Left ventricle myocardium inferior (tissue), 1 donor: Measurements from ENCODE around the gene KCNK2. TPM values are rescaled to one million over a fixed set of nuclear protein-coding genes. Genes with fewer than 3 reads are reported as not detected.

ENCODE experiments used
- DNase-seq: peaks from one replicate; pipeline ENCODE4 v3.0.0-alpha.2; 2020
- H3K27ac ChIP-seq: fragments of 200-600 bp; replicated peaks from 2 replicates; pipeline ENCODE4 v1.8.0; 2021
- H3K27me3 ChIP-seq: fragments of 200-600 bp; 2 replicates; pipeline ENCODE4 v1.8.0; 2021; ENCODE audit warnings: low read depth
- H3K36me3 ChIP-seq: fragments of 200-600 bp; 2 replicates; pipeline ENCODE4 v1.8.0; 2021
- H3K4me1 ChIP-seq: fragments of 200-600 bp; 2 replicates; pipeline ENCODE4 v1.8.0; 2021
- H3K4me3 ChIP-seq: fragments of 200-600 bp; 2 replicates; pipeline ENCODE4 v1.8.0; 2021; ENCODE audit warnings: mild to moderate bottlenecking, moderate library complexity
- H3K9me3 ChIP-seq: fragments of 200-600 bp; replicated peaks from 2 replicates; pipeline ENCODE4 v1.8.0; 2021
- intact Hi-C: fragments of 100-400 bp; cut with micrococcal nuclease; formaldehyde crosslinking; loops from one replicate; pipeline ENCODE4 v1.11.0; 2022
- long read RNA-seq: library from polyadenylated mRNA; unstranded; transcript quantifications from one replicate; pipeline ENCODE4 v2.0.0, GENCODE V29; 2021
- total RNA-seq: library from RNA; stranded (reverse); fragmentation: NEBNext Ultra II Directional; extraction: Animal tissue kit (Norgen Biotek cat#: 25700); gene quantifications from one replicate; pipeline ENCODE4 v1.2.1, GENCODE V29; 2021
- TF ChIP-seq, protein P1 (sequence below): fragments of 200-600 bp; IDR thresholded peaks from 2 replicates; pipeline ENCODE4 v1.8.0; 2021; ENCODE audit warnings: antibody characterized with exemption, mild to moderate bottlenecking, borderline replicate concordance
- donor health status: DM: no; HTN: yes; CAD: no; lungs with severe emphysema.

The KCNK2 gene, protein sequence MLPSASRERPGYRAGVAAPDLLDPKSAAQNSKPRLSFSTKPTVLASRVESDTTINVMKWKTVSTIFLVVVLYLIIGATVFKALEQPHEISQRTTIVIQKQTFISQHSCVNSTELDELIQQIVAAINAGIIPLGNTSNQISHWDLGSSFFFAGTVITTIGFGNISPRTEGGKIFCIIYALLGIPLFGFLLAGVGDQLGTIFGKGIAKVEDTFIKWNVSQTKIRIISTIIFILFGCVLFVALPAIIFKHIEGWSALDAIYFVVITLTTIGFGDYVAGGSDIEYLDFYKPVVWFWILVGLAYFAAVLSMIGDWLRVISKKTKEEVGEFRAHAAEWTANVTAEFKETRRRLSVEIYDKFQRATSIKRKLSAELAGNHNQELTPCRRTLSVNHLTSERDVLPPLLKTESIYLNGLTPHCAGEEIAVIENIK
- 0.08 TPM for total RNA-seq
- long read RNA-seq, result 0 reads

DNA sequence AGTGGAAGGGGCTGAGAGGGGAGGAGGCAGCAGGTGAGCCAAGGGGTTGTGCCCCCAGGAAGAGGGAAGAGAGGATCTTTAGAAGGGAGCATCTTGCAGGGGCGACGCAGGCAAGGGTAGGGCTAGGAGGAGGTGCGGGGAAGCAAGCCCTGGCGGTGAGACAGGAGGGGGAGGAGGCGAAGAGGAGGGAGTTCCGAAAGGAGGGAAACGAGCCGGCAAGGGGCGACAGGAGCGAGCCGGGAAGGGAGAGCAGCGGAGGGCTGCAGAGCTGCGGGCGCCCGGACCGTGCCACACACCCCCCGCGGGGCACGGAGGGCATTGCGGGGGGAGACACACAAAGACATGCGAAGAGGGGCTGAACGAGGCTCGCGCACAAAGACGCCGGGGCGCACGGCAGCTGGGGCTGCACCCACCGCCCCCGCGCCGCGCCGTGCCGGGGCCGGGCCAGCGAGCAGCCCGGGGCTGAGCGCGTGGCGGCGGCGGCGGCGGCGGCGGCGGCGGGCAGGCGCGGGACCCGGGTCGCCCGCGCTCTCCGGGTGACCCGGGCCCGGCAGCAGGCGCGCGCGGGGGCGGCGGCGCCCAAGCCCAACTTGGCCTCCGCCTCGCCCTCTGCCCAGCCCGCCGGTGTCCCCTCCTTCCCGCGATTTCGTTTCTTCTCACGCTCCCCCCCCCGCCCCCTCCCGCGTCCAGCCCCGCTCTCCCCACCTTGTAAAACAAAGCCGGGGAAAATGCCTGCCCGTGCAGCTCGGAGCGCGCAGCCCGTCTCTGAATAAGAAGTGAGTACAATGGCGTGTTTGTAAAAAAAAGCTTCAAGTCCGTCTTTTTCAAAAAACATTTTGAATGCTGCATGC is at the start of gene KCNK2:
Gene KCNK2 (plus strand): TSS at position 206 of the 851 bp plus-strand sequence. CDS start 649 bp downstream, outside the sequence.
- no peak for DNase-seq
- TF ChIP-seq, protein P1, sequence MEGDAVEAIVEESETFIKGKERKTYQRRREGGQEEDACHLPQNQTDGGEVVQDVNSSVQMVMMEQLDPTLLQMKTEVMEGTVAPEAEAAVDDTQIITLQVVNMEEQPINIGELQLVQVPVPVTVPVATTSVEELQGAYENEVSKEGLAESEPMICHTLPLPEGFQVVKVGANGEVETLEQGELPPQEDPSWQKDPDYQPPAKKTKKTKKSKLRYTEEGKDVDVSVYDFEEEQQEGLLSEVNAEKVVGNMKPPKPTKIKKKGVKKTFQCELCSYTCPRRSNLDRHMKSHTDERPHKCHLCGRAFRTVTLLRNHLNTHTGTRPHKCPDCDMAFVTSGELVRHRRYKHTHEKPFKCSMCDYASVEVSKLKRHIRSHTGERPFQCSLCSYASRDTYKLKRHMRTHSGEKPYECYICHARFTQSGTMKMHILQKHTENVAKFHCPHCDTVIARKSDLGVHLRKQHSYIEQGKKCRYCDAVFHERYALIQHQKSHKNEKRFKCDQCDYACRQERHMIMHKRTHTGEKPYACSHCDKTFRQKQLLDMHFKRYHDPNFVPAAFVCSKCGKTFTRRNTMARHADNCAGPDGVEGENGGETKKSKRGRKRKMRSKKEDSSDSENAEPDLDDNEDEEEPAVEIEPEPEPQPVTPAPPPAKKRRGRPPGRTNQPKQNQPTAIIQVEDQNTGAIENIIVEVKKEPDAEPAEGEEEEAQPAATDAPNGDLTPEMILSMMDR, result no peak
- peak within 1 kb of the TSS; percentile 54 for H3K4me3 ChIP-seq
- H3K36me3 ChIP-seq, result no peaks in the 10 kb centered on the region
- intact Hi-C loops, result no loop called here
- peaks cover 88% of the 10 kb centered on the region for H3K27me3 ChIP-seq
- no peaks in the 10 kb centered on the region for H3K9me3 ChIP-seq
- no peak within 1 kb of the TSS for H3K27ac ChIP-seq
- peaks cover 15% of the 10 kb centered on the region for H3K4me1 ChIP-seq

DNA sequence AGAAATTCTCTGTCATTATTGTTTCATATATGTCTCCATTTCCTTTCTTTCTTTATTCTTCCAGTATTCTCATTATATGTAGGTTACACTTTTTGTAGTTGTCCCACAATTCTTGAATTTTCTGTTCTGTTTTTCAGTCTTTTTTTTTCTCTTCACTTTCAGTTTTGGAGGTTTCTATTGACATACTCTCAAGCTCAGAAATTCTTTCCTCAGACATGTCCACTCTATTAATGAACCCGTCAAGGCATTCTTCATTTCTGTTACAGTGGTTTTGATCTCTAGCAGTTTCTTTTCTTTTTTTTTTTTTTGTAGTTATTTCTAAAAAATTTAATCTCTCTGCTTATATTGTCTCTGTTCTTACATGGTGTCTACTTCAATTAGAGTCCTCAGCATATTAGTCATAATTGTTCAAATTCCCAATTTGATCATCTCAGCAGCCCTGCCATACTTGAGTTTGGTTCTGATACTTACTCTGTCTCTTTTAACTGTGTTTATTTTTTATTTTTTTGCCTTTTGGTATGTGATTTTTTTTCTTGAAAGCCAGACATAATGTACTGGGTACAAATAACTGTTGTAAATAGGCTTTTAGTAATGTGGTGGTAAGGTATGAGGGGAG is 49.5 kb upstream of the KCNK2 start:
- no peaks in the 10 kb centered on the region for H3K4me1 ChIP-seq
- H3K27ac ChIP-seq, result no peak overlapping the region
- H3K4me3 ChIP-seq, result no peak overlapping the region
- no peaks in the 10 kb centered on the region for H3K36me3 ChIP-seq
- TF ChIP-seq, protein P1, result no peak
- intact Hi-C loops, result no loop called here
- no peaks in the 10 kb centered on the region for H3K9me3 ChIP-seq
- DNase-seq, result no peak
- peaks cover 2% of the 10 kb centered on the region for H3K27me3 ChIP-seq

DNA sequence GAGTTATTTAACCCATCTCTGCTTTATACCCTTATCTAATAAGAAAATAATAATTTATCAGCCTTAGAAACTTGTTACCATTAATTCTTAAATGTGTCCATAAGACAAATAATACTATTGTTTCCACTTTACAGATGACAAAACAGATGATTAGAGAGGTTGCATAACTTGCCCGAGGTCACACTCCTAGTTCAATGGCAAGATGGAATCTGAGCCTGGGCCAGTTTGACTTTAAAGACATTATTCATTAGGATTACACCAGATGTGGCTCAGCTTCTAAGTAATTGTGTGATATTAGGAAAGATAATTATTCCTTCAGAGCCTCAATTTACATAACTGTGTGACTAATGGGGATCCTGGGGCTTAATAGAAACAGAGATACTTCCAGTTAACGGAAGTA is 42.3 kb upstream of the KCNK2 start:
- H3K36me3 ChIP-seq, result no peaks in the 10 kb centered on the region
- H3K27me3 ChIP-seq, result peaks cover 5% of the 10 kb centered on the region
- peaks cover 14% of the 10 kb centered on the region for H3K9me3 ChIP-seq
- no peak for DNase-seq
- intact Hi-C loops, result no loop called here
- H3K4me1 ChIP-seq, result no peaks in the 10 kb centered on the region
- no peak overlapping the region for H3K4me3 ChIP-seq
- no peak overlapping the region for H3K27ac ChIP-seq
- TF ChIP-seq, protein P1, result no peak

DNA sequence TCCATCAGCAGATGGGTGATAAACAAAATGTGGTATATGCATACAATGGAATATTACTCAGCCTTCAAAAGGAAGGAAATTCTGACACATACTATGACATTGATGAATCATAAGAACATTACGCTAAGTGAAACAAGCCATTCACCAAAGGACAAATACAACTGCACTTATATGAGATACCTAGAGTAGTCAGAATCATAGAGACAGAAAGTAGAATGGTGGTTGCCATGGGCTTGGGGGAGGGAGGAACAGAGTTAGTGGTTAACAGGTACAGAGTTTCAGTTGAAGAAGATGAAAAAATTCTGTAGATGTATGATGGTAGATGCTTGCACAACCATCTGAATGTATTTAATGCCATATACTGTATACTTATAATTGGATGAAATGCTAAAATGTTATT is 39.1 kb upstream of the KCNK2 start:
- DNase-seq, result no peak
- Histone ChIP-seq H3K4me1 (no peaks in the 10 kb centered on the region), H3K9me3 (peaks cover 14% of the 10 kb centered on the region), H3K27me3 (no peaks in the 10 kb centered on the region), H3K27ac (no peak overlapping the region), H3K36me3 (no peaks in the 10 kb centered on the region), H3K4me3 (no peak overlapping the region)
- intact Hi-C loops, result no loop called here
- TF ChIP-seq, protein P1, result no peak

DNA sequence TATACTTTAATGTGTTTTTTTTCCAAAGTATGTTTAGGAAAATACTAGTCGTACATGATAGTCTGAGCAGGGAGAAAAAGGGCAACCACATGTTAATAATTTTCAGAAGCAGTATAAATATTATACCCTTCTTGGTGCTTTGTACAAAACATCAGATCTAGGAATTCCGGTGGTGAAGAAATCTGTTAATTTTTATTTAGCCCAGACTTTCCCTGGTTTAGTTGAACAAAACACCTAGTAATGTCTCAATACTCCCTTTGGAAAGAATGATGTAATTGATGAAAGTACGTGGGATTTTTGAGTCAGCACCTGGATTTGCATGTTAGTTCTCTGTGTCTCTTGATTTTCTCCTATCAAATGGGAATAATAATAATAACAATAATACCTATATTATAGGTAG is 38.4 kb upstream of the KCNK2 start:
- DNase-seq, result no peak
- Histone ChIP-seq H3K9me3 (peaks cover 19% of the 10 kb centered on the region), H3K4me3 (no peak overlapping the region), H3K27ac (no peak overlapping the region), H3K36me3 (no peaks in the 10 kb centered on the region), H3K27me3 (no peaks in the 10 kb centered on the region), H3K4me1 (no peaks in the 10 kb centered on the region)
- intact Hi-C loops, result no loop called here
- TF ChIP-seq, protein P1, result no peak
